ENCODE measurements around the gene CLCN5.

The CLCN5 gene

GRCh38 chrX:49978176-49978575 is 55.8 kb downstream of the CLCN5 start:
- Histone ChIP-seq H2BK15ac (replicated peaks; ENCODE audit: low read depth) (no peak overlapping the region), H3K36me3 (ENCODE audit: control insufficient read depth, insufficient read depth, low read length) (no peaks in the 10 kb centered on the region), H4K8ac (ENCODE audit: low read depth, low read length) (no peak overlapping the region), H3K4me1 (ENCODE audit: control insufficient read depth, low read depth, low read length) (no peaks in the 10 kb centered on the region), H3K79me1 (ENCODE audit: low read length) (no peaks in the 10 kb centered on the region), H3K4ac (ENCODE audit: low read depth, low read length) (no peak overlapping the region), H2BK5ac (ENCODE audit: low read length) (no peak overlapping the region), H3K27ac (ENCODE audit: low read depth, low read length) (no peak overlapping the region), H3K9ac (ENCODE audit: low read length) (no peak overlapping the region), H2AK5ac (ENCODE audit: low read length) (no peak overlapping the region), H4K5ac (ENCODE audit: low read length) (no peak overlapping the region), H2BK120ac (ENCODE audit: low read depth, low read length) (no peak overlapping the region), H3K79me2 (ENCODE audit: control insufficient read depth, insufficient read depth, low read length) (no peaks in the 10 kb centered on the region), H3K56ac (ENCODE audit: low read length) (no peak overlapping the region), H3K4me3 (ENCODE audit: low read length) (no peak overlapping the region), H3K18ac (ENCODE audit: low read length) (no peak overlapping the region), H3K27me3 (ENCODE audit: insufficient read depth, low read length, poor library complexity) (no peaks in the 10 kb centered on the region), H3K4me2 (ENCODE audit: low read length) (no peak overlapping the region), H3K23ac (ENCODE audit: low read length) (no peak overlapping the region)
- no CpG with 5 or more reads among the region's 2 CpGs for WGBS (ENCODE audit: extremely low coverage, insufficient coverage, low lambda C conversion rate)
- DNase-seq: no peak

GRCh38 chrX:49986058-49986457 is 63.7 kb downstream of the CLCN5 start:
- H3K79me2 ChIP-seq (ENCODE audit: control insufficient read depth, insufficient read depth, low read length): no peaks in the 10 kb centered on the region
- H3K9ac ChIP-seq (ENCODE audit: low read length): no peak overlapping the region
- H2BK15ac ChIP-seq (replicated peaks; ENCODE audit: low read depth): no peak overlapping the region
- H3K27ac ChIP-seq (ENCODE audit: low read depth, low read length): no peak overlapping the region
- no peaks in the 10 kb centered on the region for H3K36me3 ChIP-seq (ENCODE audit: control insufficient read depth, insufficient read depth, low read length)
- no peak overlapping the region for H4K5ac ChIP-seq (ENCODE audit: low read length)
- no peak overlapping the region for H3K4ac ChIP-seq (ENCODE audit: low read depth, low read length)
- no peaks in the 10 kb centered on the region for H3K27me3 ChIP-seq (ENCODE audit: insufficient read depth, low read length, poor library complexity)
- no peak overlapping the region for H2BK5ac ChIP-seq (ENCODE audit: low read length)
- no CpG with 5 or more reads among the region's 3 CpGs for WGBS (ENCODE audit: extremely low coverage, insufficient coverage, low lambda C conversion rate)
- H4K8ac ChIP-seq (ENCODE audit: low read depth, low read length): no peak overlapping the region
- H2BK120ac ChIP-seq (ENCODE audit: low read depth, low read length): no peak overlapping the region
- H3K79me1 ChIP-seq (ENCODE audit: low read length): no peaks in the 10 kb centered on the region
- no peak overlapping the region for H3K23ac ChIP-seq (ENCODE audit: low read length)
- H3K18ac ChIP-seq (ENCODE audit: low read length): no peak overlapping the region
- H3K56ac ChIP-seq (ENCODE audit: low read length): no peak overlapping the region
- H3K4me1 ChIP-seq (ENCODE audit: control insufficient read depth, low read depth, low read length): no peaks in the 10 kb centered on the region
- H3K4me3 ChIP-seq (ENCODE audit: low read length): no peak overlapping the region
- no peak overlapping the region for H3K4me2 ChIP-seq (ENCODE audit: low read length)
- no peak for DNase-seq
- no peak overlapping the region for H2AK5ac ChIP-seq (ENCODE audit: low read length)

- Histone ChIP-seq H3K56ac (ENCODE audit: low read length) (no peak overlapping the region), H2AK5ac (ENCODE audit: low read length) (no peak overlapping the region), H2BK5ac (ENCODE audit: low read length) (no peak overlapping the region), H2BK120ac (ENCODE audit: low read depth, low read length) (no peak overlapping the region), H3K27me3 (ENCODE audit: insufficient read depth, low read length, poor library complexity) (no peaks in the 10 kb centered on the region), H3K9ac (ENCODE audit: low read length) (no peak overlapping the region), H4K8ac (ENCODE audit: low read depth, low read length) (no peak overlapping the region), H3K4me1 (ENCODE audit: control insufficient read depth, low read depth, low read length) (no peaks in the 10 kb centered on the region), H4K5ac (ENCODE audit: low read length) (no peak overlapping the region), H3K4ac (ENCODE audit: low read depth, low read length) (no peak overlapping the region), H2BK15ac (replicated peaks; ENCODE audit: low read depth) (no peak overlapping the region), H3K23ac (ENCODE audit: low read length) (no peak overlapping the region), H3K18ac (ENCODE audit: low read length) (no peak overlapping the region), H3K79me2 (ENCODE audit: control insufficient read depth, insufficient read depth, low read length) (no peaks in the 10 kb centered on the region), H3K27ac (ENCODE audit: low read depth, low read length) (no peak overlapping the region), H3K36me3 (ENCODE audit: control insufficient read depth, insufficient read depth, low read length) (no peaks in the 10 kb centered on the region), H3K4me3 (ENCODE audit: low read length) (no peak overlapping the region), H3K79me1 (ENCODE audit: low read length) (no peaks in the 10 kb centered on the region), H3K4me2 (ENCODE audit: low read length) (no peak overlapping the region)
- no peak for DNase-seq
- no CpG with 5 or more reads among the region's 2 CpGs for WGBS (ENCODE audit: extremely low coverage, insufficient coverage, low lambda C conversion rate)
These were observed 65.3 kb downstream of the CLCN5 start for GRCh38 chrX:49987651-49988050.

- Histone ChIP-seq H2BK120ac (ENCODE audit: low read depth, low read length) (no peak overlapping the region), H3K27ac (ENCODE audit: low read depth, low read length) (no peak overlapping the region), H3K4me2 (ENCODE audit: low read length) (no peak overlapping the region), H4K5ac (ENCODE audit: low read length) (no peak overlapping the region), H3K79me1 (ENCODE audit: low read length) (no peaks in the 10 kb centered on the region), H3K79me2 (ENCODE audit: control insufficient read depth, insufficient read depth, low read length) (no peaks in the 10 kb centered on the region), H3K56ac (ENCODE audit: low read length) (no peak overlapping the region), H4K8ac (ENCODE audit: low read depth, low read length) (no peak overlapping the region), H3K27me3 (ENCODE audit: insufficient read depth, low read length, poor library complexity) (no peaks in the 10 kb centered on the region), H3K9ac (ENCODE audit: low read length) (no peak overlapping the region), H3K36me3 (ENCODE audit: control insufficient read depth, insufficient read depth, low read length) (no peaks in the 10 kb centered on the region), H2AK5ac (ENCODE audit: low read length) (no peak overlapping the region), H2BK15ac (replicated peaks; ENCODE audit: low read depth) (no peak overlapping the region), H3K4me1 (ENCODE audit: control insufficient read depth, low read depth, low read length) (no peaks in the 10 kb centered on the region), H3K4ac (ENCODE audit: low read depth, low read length) (no peak overlapping the region), H3K18ac (ENCODE audit: low read length) (no peak overlapping the region), H3K23ac (ENCODE audit: low read length) (no peak overlapping the region), H3K4me3 (ENCODE audit: low read length) (no peak overlapping the region), H2BK5ac (ENCODE audit: low read length) (no peak overlapping the region)
- WGBS (ENCODE audit: extremely low coverage, insufficient coverage, low lambda C conversion rate): no CpG with 5 or more reads among the region's 5 CpGs
- DNase-seq: no peak
These were observed 65.7 kb downstream of the CLCN5 start for GRCh38 chrX:49988143-49988542.

GRCh38 chrX:49991758-49992157 is 69.4 kb downstream of the CLCN5 start:
- H3K79me1 ChIP-seq (ENCODE audit: low read length): no peaks in the 10 kb centered on the region
- H2AK5ac ChIP-seq (ENCODE audit: low read length): no peak overlapping the region
- H3K23ac ChIP-seq (ENCODE audit: low read length): no peak overlapping the region
- H4K8ac ChIP-seq (ENCODE audit: low read depth, low read length): no peak overlapping the region
- H3K4me3 ChIP-seq (ENCODE audit: low read length): no peak overlapping the region
- H3K4me1 ChIP-seq (ENCODE audit: control insufficient read depth, low read depth, low read length): no peaks in the 10 kb centered on the region
- no peak overlapping the region for H3K27ac ChIP-seq (ENCODE audit: low read depth, low read length)
- DNase-seq: no peak
- no CpG with 5 or more reads among the region's 4 CpGs for WGBS (ENCODE audit: extremely low coverage, insufficient coverage, low lambda C conversion rate)
- no peak overlapping the region for H2BK120ac ChIP-seq (ENCODE audit: low read depth, low read length)
- no peaks in the 10 kb centered on the region for H3K79me2 ChIP-seq (ENCODE audit: control insufficient read depth, insufficient read depth, low read length)
- no peaks in the 10 kb centered on the region for H3K27me3 ChIP-seq (ENCODE audit: insufficient read depth, low read length, poor library complexity)
- H3K56ac ChIP-seq (ENCODE audit: low read length): no peak overlapping the region
- no peak overlapping the region for H4K5ac ChIP-seq (ENCODE audit: low read length)
- no peak overlapping the region for H3K4me2 ChIP-seq (ENCODE audit: low read length)
- no peak overlapping the region for H3K4ac ChIP-seq (ENCODE audit: low read depth, low read length)
- H2BK5ac ChIP-seq (ENCODE audit: low read length): no peak overlapping the region
- no peak overlapping the region for H2BK15ac ChIP-seq (replicated peaks; ENCODE audit: low read depth)
- no peak overlapping the region for H3K18ac ChIP-seq (ENCODE audit: low read length)
- H3K36me3 ChIP-seq (ENCODE audit: control insufficient read depth, insufficient read depth, low read length): no peaks in the 10 kb centered on the region
- no peak overlapping the region for H3K9ac ChIP-seq (ENCODE audit: low read length)

- H3K18ac ChIP-seq (ENCODE audit: low read length): no peak overlapping the region
- no peak overlapping the region for H3K4me3 ChIP-seq (ENCODE audit: low read length)
- no peak for DNase-seq
- no peaks in the 10 kb centered on the region for H3K79me1 ChIP-seq (ENCODE audit: low read length)
- no peak overlapping the region for H3K23ac ChIP-seq (ENCODE audit: low read length)
- no peak overlapping the region for H2BK15ac ChIP-seq (replicated peaks; ENCODE audit: low read depth)
- no peaks in the 10 kb centered on the region for H3K36me3 ChIP-seq (ENCODE audit: control insufficient read depth, insufficient read depth, low read length)
- no peak overlapping the region for H3K56ac ChIP-seq (ENCODE audit: low read length)
- no peaks in the 10 kb centered on the region for H3K27me3 ChIP-seq (ENCODE audit: insufficient read depth, low read length, poor library complexity)
- no peaks in the 10 kb centered on the region for H3K4me1 ChIP-seq (ENCODE audit: control insufficient read depth, low read depth, low read length)
- no peak overlapping the region for H2AK5ac ChIP-seq (ENCODE audit: low read length)
- H2BK120ac ChIP-seq (ENCODE audit: low read depth, low read length): no peak overlapping the region
- H4K5ac ChIP-seq (ENCODE audit: low read length): no peak overlapping the region
- no peak overlapping the region for H4K8ac ChIP-seq (ENCODE audit: low read depth, low read length)
- H3K9ac ChIP-seq (ENCODE audit: low read length): no peak overlapping the region
- H3K27ac ChIP-seq (ENCODE audit: low read depth, low read length): no peak overlapping the region
- H3K79me2 ChIP-seq (ENCODE audit: control insufficient read depth, insufficient read depth, low read length): no peaks in the 10 kb centered on the region
- no peak overlapping the region for H3K4me2 ChIP-seq (ENCODE audit: low read length)
- no peak overlapping the region for H2BK5ac ChIP-seq (ENCODE audit: low read length)
- WGBS (ENCODE audit: extremely low coverage, insufficient coverage, low lambda C conversion rate): no CpG with 5 or more reads among the region's 1 CpG
- no peak overlapping the region for H3K4ac ChIP-seq (ENCODE audit: low read depth, low read length)
These were observed 70.5 kb downstream of the CLCN5 start for GRCh38 chrX:49992853-49993252.

Data from mesendoderm (in vitro differentiated cells).